ENCODE results near the gene ANXA3. TPM values are rescaled to one million over a fixed set of nuclear protein-coding genes. Genes with fewer than 3 reads are reported as not detected.

ANXA3 gene
- polyA plus RNA-seq, 4 donors, result 17.5 to 96.6 (median 53.3) TPM

DNA sequence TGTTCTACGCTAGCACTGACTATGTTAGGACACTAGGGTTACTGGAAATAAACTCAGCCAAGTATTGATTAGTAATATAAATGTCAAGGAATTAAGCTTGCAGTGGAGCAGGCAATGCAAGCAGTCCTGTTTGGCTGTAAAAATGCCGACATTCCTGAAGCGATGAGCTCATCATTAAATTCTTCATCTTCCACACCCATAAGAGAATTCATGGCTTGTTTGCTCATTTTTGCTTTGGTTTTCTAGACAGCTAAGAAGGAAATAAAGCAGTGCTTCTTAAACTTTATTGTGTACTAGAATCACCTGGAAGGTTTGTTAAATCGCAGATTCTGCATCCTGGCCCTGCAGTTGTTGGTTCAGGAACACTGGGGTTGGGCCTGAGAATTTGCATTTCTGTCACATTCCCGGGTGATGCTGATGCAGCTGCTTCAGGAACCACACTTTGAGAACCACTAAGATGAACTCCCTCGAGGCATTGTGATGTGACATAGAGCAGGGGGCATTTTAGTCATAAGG is 17.8 kb downstream of the ANXA3 start:
- H3K27me3 ChIP-seq (ENCODE audit: control insufficient read depth in 3 of 3, insufficient read depth in 3 of 3, low read length in 3 of 3), result no peaks in the 10 kb centered on the region
- H3K9me3 ChIP-seq (ENCODE audit: control insufficient read depth in 2 of 2, insufficient read depth in 1 of 2, low read depth in 1 of 2, low read length in 1 of 2), result no peaks in the 10 kb centered on the region
- WGBS, 3 donors, result 49 to 56% (median 54%) methylated on average over 6 of the region's 6 CpGs
- FAIRE-seq (no peak), DNase-seq (peak; percentile 25 to 58)
- H3K27ac ChIP-seq (ENCODE audit: low read depth in 1 of 3, low read length in 2 of 3), result no peak overlapping the region
- peaks cover 0 to 15% (median 0%) of the 10 kb centered on the region in 3 donors for H3K36me3 ChIP-seq (ENCODE audit: control insufficient read depth in 3 of 3, insufficient read depth in 2 of 3, low read depth in 1 of 3, low read length in 3 of 3)
- peaks cover 2 to 42% (median 8%) of the 10 kb centered on the region in 3 donors for H3K4me1 ChIP-seq (ENCODE audit: control insufficient read depth in 3 of 3, insufficient read depth in 2 of 3, low read depth in 1 of 3, low read length in 2 of 3)
- no peak overlapping the region for H3K4me3 ChIP-seq (ENCODE audit: low read depth in 1 of 3, low read length in 3 of 3)

DNA sequence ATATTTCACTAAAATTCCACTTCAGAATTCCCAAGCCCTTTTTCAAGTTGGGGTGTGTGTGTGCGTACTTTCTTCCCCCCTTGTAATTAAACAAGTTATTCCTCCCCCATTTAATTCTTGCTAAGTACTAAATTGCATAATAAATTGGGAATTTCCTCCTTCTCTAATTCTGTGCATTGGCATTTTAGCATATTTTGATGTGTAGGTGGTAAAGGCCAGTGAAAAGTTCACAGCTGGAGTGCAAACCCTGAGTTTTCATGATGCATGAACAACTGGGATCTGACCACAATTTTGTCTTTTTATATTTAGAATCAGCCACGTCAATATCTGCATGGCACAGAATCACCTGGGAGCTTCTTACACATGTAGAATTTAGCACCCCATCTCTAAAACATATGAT is 18.5 kb downstream of the ANXA3 start:
- no peak for FAIRE-seq
- Histone ChIP-seq H3K36me3 (ENCODE audit: control insufficient read depth in 3 of 3, insufficient read depth in 2 of 3, low read depth in 1 of 3, low read length in 3 of 3) (peaks cover 0 to 12% (median 0%) of the 10 kb centered on the region in 3 donors), H3K27me3 (ENCODE audit: control insufficient read depth in 3 of 3, insufficient read depth in 3 of 3, low read length in 3 of 3) (no peaks in the 10 kb centered on the region), H3K4me1 (ENCODE audit: control insufficient read depth in 3 of 3, insufficient read depth in 2 of 3, low read depth in 1 of 3, low read length in 2 of 3) (peaks cover 2 to 42% (median 8%) of the 10 kb centered on the region in 3 donors), H3K27ac (ENCODE audit: low read depth in 1 of 3, low read length in 2 of 3) (no peak overlapping the region), H3K9me3 (ENCODE audit: control insufficient read depth in 2 of 2, insufficient read depth in 1 of 2, low read depth in 1 of 2, low read length in 1 of 2) (no peaks in the 10 kb centered on the region), H3K4me3 (ENCODE audit: low read depth in 1 of 3, low read length in 3 of 3) (no peak overlapping the region)
- no peak for DNase-seq
- WGBS, 3 donors, result 81 to 92% (median 91%) methylated on average over 2 of the region's 2 CpGs

DNA sequence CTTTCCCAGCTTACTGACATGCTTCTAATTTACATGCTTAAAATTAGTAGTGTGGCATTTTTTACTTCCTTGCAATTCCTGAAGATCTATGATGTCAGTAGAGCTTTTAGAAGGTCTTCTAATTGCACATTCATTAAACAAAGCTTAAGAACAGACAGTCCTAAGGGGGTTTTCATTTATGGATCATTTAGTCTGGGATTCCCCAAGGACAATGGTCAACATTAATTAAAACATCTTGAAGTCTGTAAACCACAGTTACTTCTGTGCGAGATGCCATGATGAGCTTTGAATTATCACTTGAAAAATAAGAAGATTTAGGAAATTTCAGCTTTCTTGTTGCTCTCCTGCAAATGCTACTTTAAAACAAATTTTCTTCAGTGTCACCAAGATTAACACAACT is 20.2 kb downstream of the ANXA3 start:
- FAIRE-seq (no peak), DNase-seq (no peak)
- no peaks in the 10 kb centered on the region for H3K27me3 ChIP-seq (ENCODE audit: control insufficient read depth in 3 of 3, insufficient read depth in 3 of 3, low read length in 3 of 3)
- H3K4me1 ChIP-seq (ENCODE audit: control insufficient read depth in 3 of 3, insufficient read depth in 2 of 3, low read depth in 1 of 3, low read length in 2 of 3), result peaks cover 2 to 28% (median 5%) of the 10 kb centered on the region in 3 donors
- WGBS, 3 donors, result 86 to 97% (median 89%) methylated on average over 1 of the region's 1 CpG
- H3K4me3 ChIP-seq (ENCODE audit: low read depth in 1 of 3, low read length in 3 of 3), result no peak overlapping the region
- H3K36me3 ChIP-seq (ENCODE audit: control insufficient read depth in 3 of 3, insufficient read depth in 2 of 3, low read depth in 1 of 3, low read length in 3 of 3), result peaks cover 0 to 18% (median 0%) of the 10 kb centered on the region in 3 donors
- H3K9me3 ChIP-seq (ENCODE audit: control insufficient read depth in 2 of 2, insufficient read depth in 1 of 2, low read depth in 1 of 2, low read length in 1 of 2), result no peaks in the 10 kb centered on the region
- H3K27ac ChIP-seq (ENCODE audit: low read depth in 1 of 3, low read length in 2 of 3), result no peak overlapping the region

DNA sequence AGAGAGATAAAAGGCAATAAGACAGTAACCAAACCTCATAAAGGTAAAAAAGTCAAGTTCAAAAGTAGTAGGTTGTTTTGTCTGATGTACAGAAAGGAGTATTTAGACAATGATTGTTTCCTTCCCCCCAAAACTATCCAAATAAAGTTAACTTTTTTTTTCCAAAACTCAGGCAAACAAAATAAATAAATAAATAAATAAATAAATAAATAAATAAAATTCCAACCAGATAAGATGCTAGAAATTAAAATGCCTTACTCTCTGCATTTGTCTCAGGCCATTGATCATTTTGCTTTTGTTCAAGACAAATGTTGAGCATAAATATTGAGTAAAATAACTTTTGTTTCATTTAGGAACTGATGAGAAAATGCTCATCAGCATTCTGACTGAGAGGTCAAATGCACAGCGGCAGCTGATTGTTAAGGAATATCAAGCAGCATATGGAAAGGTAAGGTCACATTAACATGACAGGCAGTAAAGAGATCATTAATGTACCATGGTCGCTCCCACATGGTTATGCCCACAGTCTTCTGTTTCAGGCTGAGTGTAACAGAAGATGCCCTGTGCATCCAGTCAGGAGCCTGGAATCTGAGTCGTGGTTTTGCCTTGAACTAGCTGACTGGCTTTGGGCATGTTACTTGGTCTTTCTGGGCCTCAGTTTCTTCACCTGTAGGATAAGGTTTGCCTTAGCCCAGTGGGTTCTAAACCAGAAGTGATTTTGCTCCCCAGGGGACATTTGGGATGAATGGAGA is 27.3 kb downstream of the ANXA3 start:
- Histone ChIP-seq H3K4me1 (ENCODE audit: control insufficient read depth in 3 of 3, insufficient read depth in 2 of 3, low read depth in 1 of 3, low read length in 2 of 3) (no peaks in the 10 kb centered on the region), H3K27me3 (ENCODE audit: control insufficient read depth in 3 of 3, insufficient read depth in 3 of 3, low read length in 3 of 3) (no peaks in the 10 kb centered on the region), H3K27ac (ENCODE audit: low read depth in 1 of 3, low read length in 2 of 3) (no peak overlapping the region), H3K36me3 (ENCODE audit: control insufficient read depth in 3 of 3, insufficient read depth in 2 of 3, low read depth in 1 of 3, low read length in 3 of 3) (peaks cover 0 to 39% (median 0%) of the 10 kb centered on the region in 3 donors), H3K4me3 (ENCODE audit: low read depth in 1 of 3, low read length in 3 of 3) (no peak overlapping the region), H3K9me3 (ENCODE audit: control insufficient read depth in 2 of 2, insufficient read depth in 1 of 2, low read depth in 1 of 2, low read length in 1 of 2) (no peaks in the 10 kb centered on the region)
- WGBS, 3 donors, result 89 to 93% (median 93%) methylated on average over 3 of the region's 3 CpGs
- DNase-seq (no peak), FAIRE-seq (no peak)

DNA sequence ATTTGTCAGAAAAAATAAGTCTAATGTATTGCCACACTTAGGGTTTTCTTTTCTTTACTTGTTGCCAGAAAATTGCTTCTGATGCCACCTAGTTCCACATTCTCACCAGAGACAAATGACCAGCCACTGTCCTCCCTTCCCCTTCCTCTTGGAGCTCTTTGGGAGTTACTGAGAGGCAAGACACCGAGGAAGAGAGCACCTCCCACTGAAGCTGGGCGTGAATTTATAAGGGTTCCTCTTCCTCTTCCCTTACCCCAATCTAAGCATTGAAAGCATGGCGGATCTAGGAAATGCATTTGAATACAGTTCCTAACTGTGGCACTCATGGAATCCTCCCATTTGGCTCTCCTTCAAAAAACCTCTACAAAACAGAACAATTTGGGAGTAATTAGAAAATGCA is 30.0 kb downstream of the ANXA3 start:
- H3K4me3 ChIP-seq (ENCODE audit: low read depth in 1 of 3, low read length in 3 of 3), result no peak overlapping the region
- no peak overlapping the region for H3K27ac ChIP-seq (ENCODE audit: low read depth in 1 of 3, low read length in 2 of 3)
- WGBS, 3 donors, result 78 to 90% (median 79%) methylated on average over 3 of the region's 3 CpGs
- peaks cover 0 to 4% of the 10 kb centered on the region in 2 donors for H3K9me3 ChIP-seq (ENCODE audit: control insufficient read depth in 2 of 2, insufficient read depth in 1 of 2, low read depth in 1 of 2, low read length in 1 of 2)
- H3K36me3 ChIP-seq (ENCODE audit: control insufficient read depth in 3 of 3, insufficient read depth in 2 of 3, low read depth in 1 of 3, low read length in 3 of 3), result peaks cover 0 to 37% (median 0%) of the 10 kb centered on the region in 3 donors
- no peaks in the 10 kb centered on the region for H3K27me3 ChIP-seq (ENCODE audit: control insufficient read depth in 3 of 3, insufficient read depth in 3 of 3, low read length in 3 of 3)
- no peak for DNase-seq
- peaks cover 0 to 5% (median 1%) of the 10 kb centered on the region in 3 donors for H3K4me1 ChIP-seq (ENCODE audit: control insufficient read depth in 3 of 3, insufficient read depth in 2 of 3, low read depth in 1 of 3, low read length in 2 of 3)
- no peak for FAIRE-seq

DNA sequence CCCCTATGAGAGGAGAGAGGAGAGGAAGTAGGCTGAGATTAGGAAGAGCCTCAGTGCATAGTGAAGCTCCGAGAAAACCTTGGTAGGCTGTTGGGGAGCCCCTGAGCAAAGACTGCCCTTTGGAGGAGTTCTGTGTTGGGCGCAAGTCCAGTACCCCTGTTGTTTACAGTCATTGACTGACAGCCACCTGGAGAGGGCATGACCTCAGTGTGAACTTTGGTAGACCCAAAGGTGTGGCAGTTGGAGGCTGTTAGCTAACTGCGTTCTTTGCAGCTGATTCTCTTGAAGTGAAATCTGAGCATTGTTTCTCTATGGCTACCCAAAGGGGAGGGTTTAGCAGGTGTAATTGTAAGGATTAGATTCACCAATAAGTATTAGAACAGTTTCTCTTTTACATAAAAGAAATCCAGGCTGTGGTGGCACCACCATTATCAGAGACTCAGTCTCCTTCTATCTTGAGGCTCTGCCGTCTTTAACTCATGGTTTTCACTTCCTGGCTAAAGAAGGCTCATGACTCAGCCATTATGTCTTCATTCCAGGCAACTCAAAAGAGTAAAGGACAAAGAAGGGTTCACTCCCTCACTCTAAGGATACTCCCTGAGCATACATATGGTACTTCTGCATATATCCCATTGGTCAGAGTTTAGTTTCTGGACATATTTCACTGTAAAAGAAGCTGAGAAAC is 33.4 kb downstream of the ANXA3 start:
- Histone ChIP-seq H3K27me3 (ENCODE audit: control insufficient read depth in 3 of 3, insufficient read depth in 3 of 3, low read length in 3 of 3) (no peaks in the 10 kb centered on the region), H3K27ac (ENCODE audit: low read depth in 1 of 3, low read length in 2 of 3) (peak overlapping the region in 2 of 3 donors; percentile 18 to 56), H3K9me3 (ENCODE audit: control insufficient read depth in 2 of 2, insufficient read depth in 1 of 2, low read depth in 1 of 2, low read length in 1 of 2) (peaks cover 0 to 4% of the 10 kb centered on the region in 2 donors), H3K4me3 (ENCODE audit: low read depth in 1 of 3, low read length in 3 of 3) (no peak overlapping the region), H3K4me1 (ENCODE audit: control insufficient read depth in 3 of 3, insufficient read depth in 2 of 3, low read depth in 1 of 3, low read length in 2 of 3) (peaks cover 0 to 5% (median 1%) of the 10 kb centered on the region in 3 donors), H3K36me3 (ENCODE audit: control insufficient read depth in 3 of 3, insufficient read depth in 2 of 3, low read depth in 1 of 3, low read length in 3 of 3) (peaks cover 0 to 42% (median 0%) of the 10 kb centered on the region in 3 donors)
- FAIRE-seq, result no peak
- WGBS, 3 donors, result 46 to 76% (median 55%) methylated on average over 4 of the region's 4 CpGs
- DNase-seq, result peak; percentile 46 to 76

DNA sequence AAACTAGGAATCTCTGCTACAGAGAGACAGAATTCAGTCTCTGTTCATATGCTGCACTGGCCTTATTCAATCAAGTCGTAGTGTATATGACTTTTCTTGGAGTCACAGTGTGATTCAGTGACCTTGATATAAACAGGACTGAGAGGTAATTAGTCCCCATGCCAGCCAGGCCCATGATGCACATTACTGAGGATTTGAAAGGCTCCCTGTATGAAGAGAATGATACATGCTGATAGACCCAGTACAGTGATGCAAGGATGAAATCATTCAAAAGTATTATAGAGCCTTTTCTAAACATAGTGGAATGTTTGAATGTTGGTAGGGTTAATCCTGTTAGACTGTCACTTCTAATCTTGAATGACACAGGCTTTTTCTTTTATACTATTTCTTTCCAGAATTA is 34.1 kb downstream of the ANXA3 start:
- Histone ChIP-seq H3K4me1 (ENCODE audit: control insufficient read depth in 3 of 3, insufficient read depth in 2 of 3, low read depth in 1 of 3, low read length in 2 of 3) (peaks cover 0 to 5% (median 1%) of the 10 kb centered on the region in 3 donors), H3K4me3 (ENCODE audit: low read depth in 1 of 3, low read length in 3 of 3) (no peak overlapping the region), H3K27me3 (ENCODE audit: control insufficient read depth in 3 of 3, insufficient read depth in 3 of 3, low read length in 3 of 3) (no peaks in the 10 kb centered on the region), H3K9me3 (ENCODE audit: control insufficient read depth in 2 of 2, insufficient read depth in 1 of 2, low read depth in 1 of 2, low read length in 1 of 2) (peaks cover 0 to 4% of the 10 kb centered on the region in 2 donors), H3K36me3 (ENCODE audit: control insufficient read depth in 3 of 3, insufficient read depth in 2 of 3, low read depth in 1 of 3, low read length in 3 of 3) (peaks cover 0 to 40% (median 0%) of the 10 kb centered on the region in 3 donors), H3K27ac (ENCODE audit: low read depth in 1 of 3, low read length in 2 of 3) (peak overlapping the region in 2 of 3 donors; percentile 18 to 27)
- DNase-seq (no peak), FAIRE-seq (no peak)
- 10 to 58% (median 49%) methylated on average over 1 of the region's 1 CpG for WGBS, 3 donors

DNA sequence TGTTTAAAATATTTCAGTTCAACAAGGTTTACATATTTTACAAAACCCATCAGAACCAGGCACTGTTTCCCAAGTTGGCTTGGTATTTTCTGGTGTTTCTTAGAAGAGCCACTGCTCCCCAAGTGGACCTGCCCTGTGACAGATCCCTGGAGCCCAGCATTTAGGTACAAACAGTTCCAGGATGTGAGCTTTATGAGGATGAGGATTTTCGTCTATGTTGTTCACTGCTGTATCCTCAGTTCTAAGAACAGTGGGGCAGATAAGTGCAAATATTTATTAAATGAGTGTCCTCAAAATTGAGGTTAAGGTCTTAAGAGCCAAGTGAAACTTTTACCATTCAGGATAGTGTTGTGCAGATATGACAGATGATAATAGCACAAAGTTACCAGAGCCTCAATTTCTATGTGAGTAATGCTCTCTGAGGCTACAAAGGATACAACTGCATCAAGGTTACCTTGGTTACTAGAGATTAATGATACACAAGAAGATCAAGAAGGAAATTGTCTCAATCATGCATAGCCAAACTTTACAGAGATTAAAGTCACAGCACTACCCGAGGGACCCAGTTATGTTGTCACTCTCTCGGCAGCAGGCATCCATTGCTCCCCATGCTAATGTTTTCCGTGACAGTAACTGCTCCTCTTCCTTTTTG is 37.5 kb downstream of the ANXA3 start:
- no peak overlapping the region for H3K4me3 ChIP-seq (ENCODE audit: low read depth in 1 of 3, low read length in 3 of 3)
- FAIRE-seq (no peak), DNase-seq (no peak)
- H3K4me1 ChIP-seq (ENCODE audit: control insufficient read depth in 3 of 3, insufficient read depth in 2 of 3, low read depth in 1 of 3, low read length in 2 of 3), result peaks cover 0 to 12% (median 1%) of the 10 kb centered on the region in 3 donors
- WGBS, 3 donors, result 62 to 74% (median 67%) methylated on average over 4 of the region's 4 CpGs
- peaks cover 0 to 4% of the 10 kb centered on the region in 2 donors for H3K9me3 ChIP-seq (ENCODE audit: control insufficient read depth in 2 of 2, insufficient read depth in 1 of 2, low read depth in 1 of 2, low read length in 1 of 2)
- no peak overlapping the region for H3K27ac ChIP-seq (ENCODE audit: low read depth in 1 of 3, low read length in 2 of 3)
- H3K27me3 ChIP-seq (ENCODE audit: control insufficient read depth in 3 of 3, insufficient read depth in 3 of 3, low read length in 3 of 3), result no peaks in the 10 kb centered on the region
- peaks cover 0 to 28% (median 0%) of the 10 kb centered on the region in 3 donors for H3K36me3 ChIP-seq (ENCODE audit: control insufficient read depth in 3 of 3, insufficient read depth in 2 of 3, low read depth in 1 of 3, low read length in 3 of 3)
